HG03175 (cell line): ENCODE data around the gene SHISA2.
"Not testable (repeated sequence)": the region's sequence is repeated elsewhere in the genome, so short reads cannot be mapped to it uniquely, and the experiment has no call there.

Experiments
- ATAC-seq: cut with Tn5 transposase; IDR thresholded peaks from one replicate; pipeline ENCODE4 v1.9.1; 2021; ENCODE audit warnings: mild to moderate bottlenecking, moderate library complexity; ENCODE audit not compliant: unreplicated experiment

SHISA2 gene

GRCh38 chr13:26051657-26052311 lies at the start of gene SHISA2:
Gene SHISA2, minus strand, starts transcription at chr13:26052016. Its CDS starts 1,041 bp downstream, at chr13:26050975.
- ATAC-seq: no peak

GRCh38 chr13:26095846-26096610 lies 44.2 kb upstream of the SHISA2 start:
- no peak for ATAC-seq

- no peak for ATAC-seq
These were observed 43.5 kb upstream of the SHISA2 start for GRCh38 chr13:26095338-26095737.

GRCh38 chr13:26076821-26077220 lies 25.0 kb upstream of the SHISA2 start:
- ATAC-seq: not testable (repeated sequence)

GRCh38 chr13:26075498-26075897 lies 23.7 kb upstream of the SHISA2 start:
- ATAC-seq: no peak

- no peak for ATAC-seq
These were observed 22.9 kb upstream of the SHISA2 start for GRCh38 chr13:26074706-26075105.

- not testable (repeated sequence) for ATAC-seq
These were observed 20.5 kb upstream of the SHISA2 start for GRCh38 chr13:26072335-26072734.

GRCh38 chr13:26071691-26072090 lies 19.9 kb upstream of the SHISA2 start:
- no peak for ATAC-seq

- not testable (repeated sequence) for ATAC-seq
These were observed 17.8 kb upstream of the SHISA2 start for GRCh38 chr13:26069642-26070041.

- ATAC-seq: not testable (repeated sequence)
These were observed 16.6 kb upstream of the SHISA2 start for GRCh38 chr13:26068372-26068771.

- no peak for ATAC-seq
These were observed 15.8 kb upstream of the SHISA2 start for GRCh38 chr13:26067601-26068000.

- ATAC-seq: not testable (repeated sequence)
These were observed 14.7 kb upstream of the SHISA2 start for GRCh38 chr13:26066492-26066891.

- no peak for ATAC-seq
These were observed 11.1 kb upstream of the SHISA2 start for GRCh38 chr13:26062853-26063444.

GRCh38 chr13:26061947-26062346 lies 10.1 kb upstream of the SHISA2 start:
- ATAC-seq: no peak

GRCh38 chr13:26061256-26061655 lies 9.4 kb upstream of the SHISA2 start:
- no peak for ATAC-seq

- no peak for ATAC-seq
These were observed 8.5 kb upstream of the SHISA2 start for GRCh38 chr13:26060357-26060756.

GRCh38 chr13:26058704-26059103 lies 6.9 kb upstream of the SHISA2 start:
- ATAC-seq: no peak

- ATAC-seq: no peak
These were observed 3.1 kb upstream of the SHISA2 start for GRCh38 chr13:26054896-26055295.

GRCh38 chr13:26053418-26053980 lies 1.7 kb upstream of the SHISA2 start:
- no peak for ATAC-seq

GRCh38 chr13:26052337-26052736 lies 521 bp upstream of the SHISA2 start:
- no peak for ATAC-seq

GRCh38 chr13:26051231-26051656 lies 572 bp downstream of the SHISA2 start:
- ATAC-seq: no peak
